Natural killer cell treated with Interleukin-12 subunit alpha and Interleukin-12 subunit beta and Interleukin-15 and Interleukin-18, amount 100 ng/mL, for 72 hours (primary cell): Measurements from ENCODE around the gene DDX28. TPM values are rescaled to one million over a fixed set of nuclear protein-coding genes. Genes with fewer than 3 reads are reported as not detected.
"Not testable (repeated sequence)": the region's sequence is repeated elsewhere in the genome, so short reads cannot be mapped to it uniquely, and the experiment has no call there.

Source experiments
- ATAC-seq, 2 donors: fragments of 150-1000 bp; cut with Tn5 transposase in 1 of 2; sonication (Bioruptor Pico), chemical (Tn5 transposase) in 1 of 2; 2 replicates each; pipeline ENCODE4 v1.10.0; 2021
- DNase-seq: peaks from one replicate; pipeline ENCODE4 v3.0.0; 2022; ENCODE audit warnings: low spot score
- H3K27ac Mint-ChIP-seq, 2 donors: 1 replicate in 1 of 2; 2 replicates in 1 of 2; pipeline ENCODE4 v1.8.0; 2022; ENCODE audit warnings: mixed read lengths in 2 of 2, mild to moderate bottlenecking in 1 of 2, moderate library complexity in 1 of 2
- H3K27me3 Mint-ChIP-seq, 2 donors: 1 replicate in 1 of 2; 2 replicates in 1 of 2; pipeline ENCODE4 v1.8.0; 2022; ENCODE audit warnings: mixed read lengths in 2 of 2
- H3K36me3 Mint-ChIP-seq: one replicate; pipeline ENCODE4 v1.8.0; 2022; ENCODE audit warnings: mixed read lengths
- H3K4me1 Mint-ChIP-seq, 2 donors: 1 replicate in 1 of 2; 2 replicates in 1 of 2; pipeline ENCODE4 v1.8.0; 2022; ENCODE audit warnings: low read depth in 2 of 2, mixed read lengths in 2 of 2, mild to moderate bottlenecking in 1 of 2
- H3K4me3 Mint-ChIP-seq: one replicate; pipeline ENCODE4 v1.8.0; 2022; ENCODE audit warnings: mixed read lengths
- H3K9me3 Mint-ChIP-seq: 2 replicates; pipeline ENCODE4 v1.8.0; 2022; ENCODE audit warnings: mixed read lengths
- total RNA-seq, 2 donors: library from RNA; stranded (reverse); gene quantifications; one replicate each; pipeline ENCODE4 v1.2.3, GENCODE V29; 2022

The DDX28 gene
- total RNA-seq, 2 donors from 2014 or later: 16.2 to 20.1 TPM

DNA sequence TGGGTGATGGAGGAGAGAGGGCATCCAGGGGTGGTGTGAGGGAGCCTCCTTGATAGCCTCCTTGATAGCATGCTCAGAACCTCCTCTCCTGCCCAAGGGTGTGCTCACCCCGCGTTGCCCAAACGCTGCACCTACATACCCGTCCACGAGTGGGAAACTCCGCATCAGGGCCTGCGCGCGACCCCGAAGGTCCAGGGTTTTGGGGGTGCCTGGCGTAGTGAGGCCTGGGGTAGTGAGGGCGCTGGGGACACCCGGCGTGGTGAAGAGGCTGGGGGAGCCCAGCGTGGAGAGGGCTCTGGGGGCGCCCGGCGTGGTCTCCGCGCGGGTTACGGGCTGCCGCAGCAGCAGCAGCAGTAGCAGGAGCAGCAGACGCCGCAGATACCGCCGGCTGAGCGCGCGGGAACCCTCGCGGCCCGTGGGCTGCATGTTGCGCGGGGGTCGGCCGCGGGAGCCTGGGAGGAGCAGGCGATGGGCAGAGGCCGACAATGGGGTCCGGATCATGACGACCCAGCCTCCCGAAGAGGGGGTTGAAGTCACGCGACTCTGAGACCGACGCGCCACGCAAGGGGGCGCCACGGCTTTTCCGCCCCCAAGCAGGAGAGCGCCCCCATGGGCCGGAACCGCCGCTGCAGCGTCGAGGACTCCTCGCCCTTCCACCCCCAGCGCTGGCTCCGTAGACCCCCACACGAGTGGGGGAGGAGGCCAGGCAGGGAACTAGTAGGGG lies 42.9 kb downstream of the DDX28 start, which contains the start of gene DPEP3:
Gene DPEP3 (minus strand): TSS at position 545 of the 724 bp plus-strand sequence. CDS start 119 bp downstream, at position 426.
- peaks cover 16 to 19% of the 10 kb centered on the region in 2 donors for H3K4me1 Mint-ChIP-seq
- no peak within 1 kb of the TSS for H3K27ac Mint-ChIP-seq
- no peaks in the 10 kb centered on the region for H3K27me3 Mint-ChIP-seq
- DNase-seq (no peak), ATAC-seq (no peak)
- no peak within 1 kb of the TSS for H3K4me3 Mint-ChIP-seq
- no peaks in the 10 kb centered on the region for H3K36me3 Mint-ChIP-seq
- H3K9me3 Mint-ChIP-seq: no peaks in the 10 kb centered on the region

DNA sequence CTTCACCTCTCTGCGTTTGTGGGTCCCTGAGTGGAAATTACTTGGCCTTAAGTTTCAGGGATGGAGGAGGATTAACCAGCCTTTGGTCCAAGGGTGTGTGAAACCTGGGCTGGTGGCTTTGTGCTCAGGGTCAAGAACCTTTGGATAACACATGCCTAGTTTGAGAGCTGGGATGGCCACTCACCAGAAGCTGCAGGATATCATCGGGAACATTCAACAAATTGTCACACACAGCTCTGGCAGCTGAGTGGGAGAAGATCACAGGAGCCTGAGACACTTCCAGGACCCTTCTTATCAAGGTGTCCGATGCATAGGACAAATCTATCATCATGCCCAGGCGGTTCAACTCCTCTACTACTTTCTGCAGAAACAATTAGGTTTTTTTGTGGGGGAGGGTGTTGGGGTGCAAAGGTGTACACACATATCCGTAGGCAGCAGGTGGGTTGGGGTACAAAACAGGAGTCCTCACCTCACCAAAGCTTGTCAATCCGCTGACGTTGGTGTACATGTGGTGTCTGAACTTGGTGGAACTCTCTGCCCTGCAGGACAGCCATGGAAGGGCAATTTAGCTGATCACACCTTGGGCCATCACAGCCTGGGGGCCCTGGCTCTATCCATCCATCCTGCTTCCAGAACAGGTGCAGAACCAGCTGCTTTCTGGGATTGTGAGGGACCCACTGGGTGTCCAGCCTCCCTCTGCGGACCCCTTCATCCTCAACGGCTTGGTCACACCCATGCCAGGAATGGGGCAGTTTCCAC lies 45.4 kb downstream of the DDX28 start:
- Mint-ChIP-seq H3K27ac (no peak overlapping the region), H3K4me1 (peaks cover 0 to under 1% of the 10 kb centered on the region in 2 donors), H3K27me3 (no peaks in the 10 kb centered on the region), H3K4me3 (no peak overlapping the region), H3K9me3 (no peaks in the 10 kb centered on the region), H3K36me3 (no peaks in the 10 kb centered on the region)
- no peak for ATAC-seq
- DNase-seq: no peak

DNA sequence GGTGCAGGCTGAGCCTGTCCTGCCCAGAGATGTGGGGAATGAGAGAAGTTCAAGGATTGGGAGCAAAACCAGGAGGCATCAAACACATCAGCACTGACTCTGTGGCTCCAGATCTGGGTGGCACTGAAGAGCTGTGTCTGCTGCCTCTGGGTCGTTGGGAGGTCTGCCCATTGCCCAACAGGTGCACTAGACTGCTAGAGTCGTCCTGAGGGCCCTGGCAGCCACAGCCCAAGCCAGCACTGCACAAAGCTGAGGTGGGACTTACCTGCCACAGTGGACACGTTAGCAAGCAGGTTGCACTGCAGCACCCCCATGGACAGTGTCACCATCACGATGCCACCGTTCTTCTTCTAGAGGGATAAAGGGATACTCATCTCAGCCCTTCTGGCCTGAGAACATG lies 46.0 kb downstream of the DDX28 start:
- DNase-seq (no peak), ATAC-seq (no peak)
- no peak overlapping the region for H3K4me3 Mint-ChIP-seq
- H3K36me3 Mint-ChIP-seq: no peaks in the 10 kb centered on the region
- no peaks in the 10 kb centered on the region for H3K4me1 Mint-ChIP-seq
- H3K27me3 Mint-ChIP-seq: no peaks in the 10 kb centered on the region
- H3K27ac Mint-ChIP-seq: no peak overlapping the region
- H3K9me3 Mint-ChIP-seq: no peaks in the 10 kb centered on the region

DNA sequence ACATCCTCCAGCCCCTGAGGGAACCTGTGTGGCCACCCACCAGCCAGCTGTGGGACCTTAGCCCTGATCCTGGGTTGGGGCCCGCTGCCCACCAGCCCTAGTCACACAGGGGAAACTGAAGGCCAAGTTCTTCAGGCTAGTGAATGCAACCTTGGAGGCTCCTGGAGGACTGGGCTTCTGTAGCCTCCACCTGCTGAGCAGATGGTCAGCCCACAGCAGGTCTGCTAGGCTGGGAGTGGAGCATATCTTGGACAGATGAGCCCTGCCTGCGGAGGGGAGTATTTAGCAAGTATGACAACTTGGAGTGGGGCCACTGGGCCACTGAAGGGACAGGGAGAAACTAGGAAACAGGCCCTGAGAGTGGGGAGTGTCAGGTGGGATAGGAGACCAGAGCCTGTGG lies 46.8 kb downstream of the DDX28 start:
- ATAC-seq (no peak), DNase-seq (no peak)
- Mint-ChIP-seq H3K4me3 (no peak overlapping the region), H3K27me3 (no peaks in the 10 kb centered on the region), H3K9me3 (no peaks in the 10 kb centered on the region), H3K4me1 (no peaks in the 10 kb centered on the region), H3K27ac (no peak overlapping the region), H3K36me3 (no peaks in the 10 kb centered on the region)

DNA sequence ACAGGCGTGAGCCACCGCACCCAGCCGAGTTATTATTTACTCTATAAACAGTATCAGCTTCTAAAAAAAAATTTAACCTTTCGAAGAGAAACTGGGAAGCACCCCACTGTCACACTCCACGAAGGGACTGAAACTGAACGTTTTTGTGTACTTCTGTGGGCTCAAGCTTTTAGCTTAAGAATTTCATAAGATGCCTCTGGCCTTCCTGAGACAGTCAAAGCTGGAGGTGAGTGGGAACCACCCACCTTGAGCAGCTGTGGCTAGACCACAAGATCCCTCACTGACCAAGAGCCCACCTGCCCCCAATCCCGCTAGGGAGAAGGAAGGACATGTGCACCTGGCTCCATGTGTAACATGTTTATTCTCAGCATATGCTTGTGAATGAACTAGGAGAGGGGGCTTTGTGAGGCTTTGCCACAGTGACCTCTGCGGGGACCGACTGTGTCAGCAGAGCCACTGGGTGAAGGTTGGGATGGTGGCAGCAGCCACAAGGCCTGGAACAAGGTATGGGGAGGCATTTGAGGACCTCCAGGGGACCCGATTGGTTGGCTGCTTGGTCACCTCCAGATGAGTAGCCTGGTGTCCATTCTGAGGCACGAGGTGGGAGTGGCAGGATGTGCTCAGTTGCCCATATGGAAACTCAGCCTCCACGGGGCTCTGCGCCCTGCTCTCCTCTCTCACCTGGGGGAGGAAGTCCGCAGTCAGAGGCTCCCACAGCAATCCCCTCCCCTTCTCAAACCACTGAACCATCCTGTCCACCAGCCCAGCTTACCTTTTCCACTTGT lies 47.5 kb downstream of the DDX28 start:
- no peaks in the 10 kb centered on the region for H3K9me3 Mint-ChIP-seq
- no peak overlapping the region for H3K4me3 Mint-ChIP-seq
- DNase-seq (no peak), ATAC-seq (no peak)
- H3K27ac Mint-ChIP-seq: no peak overlapping the region
- H3K36me3 Mint-ChIP-seq: no peaks in the 10 kb centered on the region
- H3K4me1 Mint-ChIP-seq: no peaks in the 10 kb centered on the region
- no peaks in the 10 kb centered on the region for H3K27me3 Mint-ChIP-seq

DNA sequence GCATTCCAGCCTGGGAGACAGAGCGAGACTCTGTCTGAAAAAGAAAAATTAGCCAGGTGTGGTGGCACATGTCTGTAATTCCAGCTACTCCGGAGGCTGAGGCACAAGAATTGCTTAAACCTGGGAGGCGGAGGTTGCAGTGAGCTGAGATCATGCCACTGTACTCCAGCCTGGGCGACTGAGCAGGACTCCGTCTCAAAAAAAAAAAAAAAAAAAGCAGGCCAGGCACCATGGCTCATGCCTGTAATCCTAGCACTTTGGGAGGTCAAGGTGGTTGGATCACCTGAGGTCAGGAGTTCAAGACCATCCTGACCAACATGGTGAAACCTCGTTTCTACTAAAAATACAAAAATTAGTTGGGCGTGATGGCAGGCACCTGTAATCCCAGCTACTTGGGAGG lies 50.7 kb downstream of the DDX28 start:
- not testable (repeated sequence) for H3K27ac Mint-ChIP-seq, H3K4me3 Mint-ChIP-seq, H3K9me3 Mint-ChIP-seq, ATAC-seq, H3K27me3 Mint-ChIP-seq, H3K36me3 Mint-ChIP-seq, DNase-seq
- H3K4me1 Mint-ChIP-seq: peaks cover 9 to 17% of the 10 kb centered on the region in 2 donors

DNA sequence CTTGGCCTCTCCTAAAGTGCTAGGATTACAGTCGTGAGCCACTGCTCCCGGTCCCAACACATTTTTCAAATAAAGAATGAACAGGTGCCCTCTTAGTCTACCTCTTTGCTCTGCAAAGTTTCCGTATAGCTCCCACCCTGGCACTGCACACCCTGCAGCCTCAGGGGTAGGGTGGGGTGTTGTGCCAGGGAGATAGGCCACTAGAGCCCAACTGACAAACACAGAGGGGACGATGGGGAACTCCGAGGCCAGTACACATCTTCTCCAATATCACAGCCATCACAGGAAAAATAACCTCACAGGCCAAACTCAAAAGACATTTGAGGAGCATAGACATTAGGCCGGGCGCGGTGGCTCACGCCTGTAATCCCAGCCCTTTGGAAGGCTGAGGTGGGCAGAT lies 51.9 kb downstream of the DDX28 start:
- no peaks in the 10 kb centered on the region for H3K27me3 Mint-ChIP-seq
- H3K36me3 Mint-ChIP-seq: no peaks in the 10 kb centered on the region
- no peak for ATAC-seq
- peak overlapping the region in 1 of 2 donors; percentile 33 for H3K27ac Mint-ChIP-seq
- no peak for DNase-seq
- H3K4me1 Mint-ChIP-seq: peaks cover 13 to 21% of the 10 kb centered on the region in 2 donors
- H3K4me3 Mint-ChIP-seq: no peak overlapping the region
- no peaks in the 10 kb centered on the region for H3K9me3 Mint-ChIP-seq

Other genes starting within 250 kb of the DDX28 start
- gene RANBP10, start 216.7 kb downstream of the DDX28 start, total RNA-seq: 10 to 100 TPM; 28.0 to 31.0 TPM
- 1 to 10 TPM in 1 of 2 donors, under 1 TPM in 1; 0.24 to 1.1 TPM for gene TSNAXIP1, start 216.3 kb downstream of the DDX28 start, total RNA-seq
- 10 to 100 TPM; 30.5 to 45.9 TPM for gene THAP11, start 180.9 kb downstream of the DDX28 start, total RNA-seq
- gene NUTF2, start 176.3 kb downstream of the DDX28 start, total RNA-seq: 100 to 1,000 TPM; 114 to 124 TPM
- 10 to 100 TPM; 51.6 to 83.7 TPM for gene CENPT, start 175.5 kb downstream of the DDX28 start, total RNA-seq
- gene EDC4, start 150.2 kb downstream of the DDX28 start, total RNA-seq: 100 to 1,000 TPM; 100 to 151 TPM
- gene NRN1L, start 138.3 kb downstream of the DDX28 start, total RNA-seq: 1 to 10 TPM in 1 of 2 donors, not detected in 1; 1.2 TPM
- 10 to 100 TPM; 15.4 to 20.1 TPM for gene PSKH1, start 130.0 kb downstream of the DDX28 start, total RNA-seq
- 10 to 100 TPM in 1 of 2 donors, 1 to 10 TPM in 1; 8.4 to 15.6 TPM for gene CTRL, start 91.4 kb downstream of the DDX28 start, total RNA-seq
- 100 to 1,000 TPM; 259 to 316 TPM for gene PSMB10, start 86.4 kb downstream of the DDX28 start, total RNA-seq
- gene LCAT, start 79.1 kb downstream of the DDX28 start, total RNA-seq: 10 to 100 TPM; 11.4 to 44.7 TPM
- 10 to 100 TPM; 32.9 to 84.4 TPM for gene SLC12A4, start 54.6 kb downstream of the DDX28 start, total RNA-seq
- gene DPEP3, start 42.7 kb downstream of the DDX28 start, total RNA-seq: not detected
- 1 to 10 TPM; 2.2 to 2.3 TPM for gene DPEP2, start 23.7 kb downstream of the DDX28 start, total RNA-seq
- gene DPEP2NB, start 7.3 kb downstream of the DDX28 start, total RNA-seq: not detected
- gene DUS2, start 52 bp upstream of the DDX28 start, total RNA-seq: 10 to 100 TPM; 23.3 to 43.5 TPM
- gene NFATC3, start 62.1 kb upstream of the DDX28 start, total RNA-seq: 100 to 1,000 TPM in 1 of 2 donors, 10 to 100 TPM in 1; 91.9 to 131 TPM
- gene ESRP2, start 212.9 kb upstream of the DDX28 start, total RNA-seq: under 1 TPM in 1 of 2 donors, not detected in 1; 0.12 TPM
- gene PLA2G15, start 222.1 kb upstream of the DDX28 start, total RNA-seq: 10 to 100 TPM; 11.6 to 11.8 TPM
- 100 to 1,000 TPM in 1 of 2 donors, 10 to 100 TPM in 1; 56.2 to 111 TPM for gene SLC7A6, start 241.3 kb upstream of the DDX28 start, total RNA-seq